HG02610 (cell line): ENCODE data around the gene LGALS7.
"Not testable (repeated sequence)": the region's sequence is repeated elsewhere in the genome, so short reads cannot be mapped to it uniquely, and the experiment has no call there.

Source experiments
- ATAC-seq: cut with Tn5 transposase; IDR thresholded peaks from one replicate; pipeline ENCODE4 v1.9.1; 2021; ENCODE audit warnings: mild to moderate bottlenecking, moderate library complexity; ENCODE audit not compliant: unreplicated experiment

The LGALS7 gene

DNA sequence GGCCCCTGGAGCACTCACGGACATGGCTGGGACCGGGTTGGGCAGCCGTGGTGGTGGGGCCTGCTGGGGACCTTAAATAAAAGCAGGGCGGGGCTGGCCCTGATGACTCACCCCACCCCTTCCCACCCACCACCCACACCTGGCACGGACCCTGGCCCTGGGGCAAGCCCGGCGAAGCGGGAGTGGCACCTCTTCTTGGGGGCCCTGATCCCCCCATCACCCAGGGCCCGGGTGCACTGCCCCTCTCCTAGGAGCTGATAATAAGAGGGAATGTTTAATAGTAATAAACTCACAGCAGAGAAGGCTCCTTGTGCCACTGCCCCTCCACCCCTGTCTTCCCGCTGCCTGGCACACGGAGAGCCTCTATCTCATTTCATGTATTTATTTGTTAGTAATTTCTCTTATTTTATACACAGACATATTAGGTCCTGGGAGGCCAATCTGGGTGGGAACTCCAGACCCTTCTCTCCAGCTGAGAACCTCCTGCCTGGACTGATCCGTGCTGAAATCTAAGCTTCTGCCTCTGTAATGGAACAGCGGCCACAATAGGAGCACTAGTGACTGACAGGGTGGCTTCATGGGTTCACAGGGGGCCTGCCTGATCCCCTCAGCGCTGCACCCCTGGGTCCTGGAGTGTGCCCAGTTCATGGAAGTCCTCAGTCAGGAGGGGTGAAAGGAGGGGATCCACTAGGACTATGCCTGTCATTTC is at the start of gene LGALS7:
LGALS7 (minus strand) TSS at position 49 of the 709 bp plus-strand sequence; CDS start at position 24, 25 bp downstream.
- no peak for ATAC-seq

DNA sequence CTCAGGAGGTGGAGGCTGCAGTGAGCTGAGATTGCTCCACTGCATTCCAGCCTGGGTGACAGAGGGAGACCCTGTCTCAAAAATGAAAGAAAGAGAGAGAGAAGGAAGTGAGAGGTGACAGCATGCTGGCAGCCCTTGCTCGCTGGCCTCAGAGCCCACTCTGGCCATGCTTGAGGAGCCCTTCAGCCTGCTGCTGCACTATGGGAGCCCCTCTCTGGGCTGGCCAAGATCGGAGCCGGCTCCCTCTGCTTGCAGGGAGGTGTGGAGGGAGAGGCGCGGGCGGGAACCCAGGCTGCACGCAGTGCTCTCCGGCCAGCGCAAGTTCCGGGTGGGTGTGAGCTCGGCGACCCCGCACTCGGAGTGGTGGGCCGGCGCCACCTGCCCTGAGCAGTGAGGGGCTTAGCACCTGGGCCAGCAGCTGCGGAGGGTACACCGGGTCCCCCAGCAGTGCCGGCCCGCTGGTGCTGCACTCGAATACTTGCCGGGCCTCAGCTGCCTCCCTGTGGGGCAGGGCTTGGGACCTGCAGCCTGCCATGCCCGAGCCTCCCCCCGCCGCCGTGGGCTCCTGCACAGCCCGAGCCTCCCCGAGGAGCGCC is 48.0 kb upstream of the LGALS7 start:
- not testable (repeated sequence) for ATAC-seq

DNA sequence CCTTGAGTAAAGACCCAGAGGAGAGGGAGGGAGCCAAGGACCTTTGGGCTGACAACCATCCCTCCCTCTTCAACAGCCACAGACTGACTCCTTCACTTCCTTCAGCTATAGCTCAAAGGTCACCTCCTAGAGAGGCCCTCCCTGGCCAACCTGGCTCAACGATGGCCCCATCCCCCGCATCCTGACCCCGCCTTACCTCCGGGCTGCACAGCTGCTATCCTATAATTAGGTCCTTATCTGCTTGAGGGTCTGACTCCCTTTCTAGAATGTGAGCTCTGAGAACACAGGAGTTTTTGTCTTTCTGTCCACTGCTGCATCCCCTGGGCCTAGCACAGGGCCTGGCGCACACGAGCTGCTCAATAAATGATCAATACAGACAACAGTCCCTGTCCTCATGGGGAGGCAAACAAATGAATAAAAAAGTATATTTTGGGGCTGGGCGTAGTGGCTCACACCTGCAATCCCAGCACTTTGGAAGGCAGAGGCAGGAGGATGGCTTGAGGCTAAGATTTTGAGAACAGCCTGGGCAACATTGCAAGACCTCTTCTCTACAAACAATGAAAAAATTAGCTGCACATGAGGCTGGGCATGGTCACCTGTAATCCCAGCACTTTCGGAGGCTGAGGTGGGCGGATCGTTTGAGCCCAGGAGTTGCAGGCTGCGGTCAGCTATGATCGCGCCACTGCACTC is 46.1 kb upstream of the LGALS7 start:
- ATAC-seq = no peak

DNA sequence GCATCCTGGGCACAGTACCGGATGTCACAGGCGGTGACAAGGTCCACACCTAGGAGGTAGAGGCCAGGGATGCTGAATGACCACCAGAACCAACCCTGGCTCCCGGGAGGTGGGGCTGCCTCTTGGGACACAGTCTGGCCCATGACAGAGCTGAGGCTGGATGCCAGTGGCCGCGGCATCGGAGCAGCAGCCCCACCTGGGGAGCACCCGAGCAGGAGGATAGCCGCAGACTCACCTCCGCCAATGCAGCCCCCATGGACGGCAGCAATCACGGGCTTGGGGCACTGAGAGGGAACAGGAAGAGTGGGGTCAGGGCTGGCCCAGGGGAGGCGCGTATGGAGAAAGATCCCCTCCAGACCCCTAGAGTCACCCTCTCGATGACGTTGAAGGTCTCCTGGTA is 43.8 kb upstream of the LGALS7 start:
- ATAC-seq = no peak

DNA sequence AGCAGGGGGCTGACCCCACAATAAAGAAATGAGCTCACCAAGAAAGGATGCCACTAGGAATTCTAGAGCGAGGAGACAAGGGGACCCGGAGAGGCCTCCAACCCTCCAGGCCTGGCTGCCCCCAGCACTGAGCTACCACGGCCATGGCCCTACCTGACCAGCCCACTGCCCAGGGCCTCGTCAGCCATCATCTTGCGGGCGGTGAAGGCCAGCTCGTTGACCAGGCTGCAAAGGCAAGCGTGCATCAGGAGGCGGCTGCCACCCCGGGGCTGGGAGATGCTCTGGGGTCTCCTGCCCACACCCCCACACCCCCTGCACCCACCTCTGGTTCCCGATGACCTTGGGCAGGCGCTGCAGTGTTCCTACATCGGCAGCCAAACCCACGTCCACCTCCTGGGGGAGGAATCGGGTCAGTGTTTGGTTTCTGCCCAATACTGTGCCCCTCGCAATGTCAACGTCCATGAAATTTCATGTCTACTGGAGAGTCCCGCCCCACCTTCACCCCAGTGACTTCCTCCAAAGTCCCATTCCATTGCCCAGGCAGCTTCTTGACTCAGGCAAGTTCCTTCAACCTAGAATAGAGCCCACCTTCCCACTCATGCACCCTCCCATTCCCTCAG is 42.9 kb upstream of the LGALS7 start:
- ATAC-seq = no peak

DNA sequence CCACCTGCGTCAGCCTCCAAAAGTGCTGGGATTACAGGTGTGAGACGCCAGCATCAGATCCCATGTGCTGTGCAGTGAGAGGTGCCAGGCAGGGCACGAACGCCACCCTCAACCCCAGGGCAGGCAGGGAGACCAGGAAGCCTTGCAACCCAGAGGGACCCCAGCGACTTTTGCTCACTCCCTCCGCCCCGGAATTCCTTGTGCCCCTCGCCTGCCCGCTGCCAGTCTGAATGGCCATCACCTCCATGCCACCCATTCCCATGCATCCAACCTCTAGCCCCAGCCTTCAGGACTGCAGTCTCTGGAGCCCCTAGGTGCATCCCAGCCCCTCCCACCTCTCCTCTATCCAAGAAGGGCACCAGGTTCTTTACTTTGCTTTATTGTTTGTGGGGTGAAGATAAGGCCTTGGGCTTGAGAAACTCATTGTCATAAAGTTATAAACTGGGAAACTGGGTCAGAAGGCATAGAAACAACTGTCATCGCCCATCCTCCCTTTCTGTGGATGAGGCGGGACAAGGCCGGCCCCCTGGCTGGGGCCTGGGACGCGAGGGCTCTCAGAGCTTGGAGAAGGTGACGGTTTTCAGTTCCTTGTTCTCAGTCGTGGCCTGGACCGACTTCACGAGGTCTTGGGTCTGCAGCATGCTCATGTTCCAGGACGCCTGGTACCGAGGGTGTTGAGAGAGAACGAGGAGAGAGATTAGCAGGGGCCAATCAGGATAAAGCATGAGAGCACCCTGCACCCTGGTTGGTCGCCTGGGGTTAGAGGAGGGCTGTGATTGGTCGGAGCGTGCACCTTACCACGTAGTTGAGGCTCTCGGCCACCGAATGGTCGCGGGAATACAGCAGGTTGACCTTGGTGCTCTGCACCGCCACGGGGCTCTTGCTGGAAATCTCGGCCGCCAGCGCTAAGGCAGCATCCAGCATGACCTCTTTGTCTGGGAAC is 42.0 kb upstream of the LGALS7 start:
- no peak for ATAC-seq

DNA sequence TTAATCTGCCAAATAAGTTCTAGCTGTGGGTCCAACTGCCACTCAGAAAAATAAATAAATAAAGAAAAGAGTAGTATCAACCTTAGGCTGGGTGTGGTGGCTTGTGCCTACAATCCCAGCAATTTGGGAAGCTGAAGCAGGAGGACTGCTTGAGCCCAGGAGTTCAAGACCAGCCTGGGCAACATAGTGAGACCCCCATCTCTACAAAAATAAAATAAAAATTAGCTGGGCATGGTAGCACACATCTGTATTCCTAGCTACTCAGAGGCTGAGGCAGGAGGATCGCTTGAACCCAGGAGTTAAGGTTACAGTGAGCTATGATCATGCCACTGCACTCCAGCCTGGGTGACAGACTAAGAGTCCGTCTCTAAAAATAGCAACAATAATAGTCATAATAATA is 40.6 kb upstream of the LGALS7 start:
- ATAC-seq = not testable (repeated sequence)

DNA sequence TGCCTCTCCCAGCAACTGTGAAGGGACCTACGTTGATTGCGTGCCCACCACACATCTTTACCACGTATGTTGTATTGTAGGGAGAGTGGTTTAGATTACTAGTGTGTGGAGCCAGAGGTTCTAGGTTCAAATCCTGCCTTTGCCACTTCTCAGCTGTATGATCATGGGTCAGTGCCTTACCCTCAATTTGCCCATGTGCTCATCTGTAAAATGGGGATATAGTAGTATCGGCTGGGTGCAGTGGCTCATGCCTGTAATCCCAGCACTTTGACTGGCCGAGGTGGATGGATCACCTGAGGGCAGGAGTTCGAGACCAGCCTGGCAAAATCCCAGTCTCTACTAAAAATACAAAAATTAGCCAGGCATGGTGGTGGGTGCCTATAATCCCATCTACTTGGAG is 40.0 kb upstream of the LGALS7 start:
- ATAC-seq = no peak

DNA sequence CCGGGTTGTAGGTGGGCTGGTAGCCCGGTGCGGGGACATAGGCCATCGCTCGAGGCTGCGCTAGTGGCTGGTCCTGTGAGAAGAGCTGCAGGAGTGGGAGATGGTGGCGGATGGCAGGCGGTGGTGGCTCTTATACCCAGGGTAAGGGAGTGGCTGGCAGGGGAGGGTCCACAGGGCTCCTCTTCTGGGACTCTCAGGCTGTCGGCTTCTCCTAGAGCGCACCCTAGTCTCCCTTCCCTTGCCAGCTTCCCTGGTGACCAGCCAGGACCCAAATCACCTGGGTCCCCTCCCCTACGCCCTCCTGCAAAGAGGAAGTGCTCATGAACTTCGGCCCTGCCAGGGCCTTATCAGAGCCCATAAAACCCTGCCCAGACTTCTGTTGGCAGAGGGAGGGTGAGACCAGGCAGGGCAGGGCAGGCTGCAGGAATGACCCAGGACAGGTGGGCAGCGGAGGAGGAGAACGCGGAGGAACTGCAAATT is 39.6 kb upstream of the LGALS7 start, which contains the start of gene LGALS4:
LGALS4 (minus strand) TSS at position 105 of the 480 bp plus-strand sequence; CDS start at position 46, 59 bp downstream.
- no peak for ATAC-seq

DNA sequence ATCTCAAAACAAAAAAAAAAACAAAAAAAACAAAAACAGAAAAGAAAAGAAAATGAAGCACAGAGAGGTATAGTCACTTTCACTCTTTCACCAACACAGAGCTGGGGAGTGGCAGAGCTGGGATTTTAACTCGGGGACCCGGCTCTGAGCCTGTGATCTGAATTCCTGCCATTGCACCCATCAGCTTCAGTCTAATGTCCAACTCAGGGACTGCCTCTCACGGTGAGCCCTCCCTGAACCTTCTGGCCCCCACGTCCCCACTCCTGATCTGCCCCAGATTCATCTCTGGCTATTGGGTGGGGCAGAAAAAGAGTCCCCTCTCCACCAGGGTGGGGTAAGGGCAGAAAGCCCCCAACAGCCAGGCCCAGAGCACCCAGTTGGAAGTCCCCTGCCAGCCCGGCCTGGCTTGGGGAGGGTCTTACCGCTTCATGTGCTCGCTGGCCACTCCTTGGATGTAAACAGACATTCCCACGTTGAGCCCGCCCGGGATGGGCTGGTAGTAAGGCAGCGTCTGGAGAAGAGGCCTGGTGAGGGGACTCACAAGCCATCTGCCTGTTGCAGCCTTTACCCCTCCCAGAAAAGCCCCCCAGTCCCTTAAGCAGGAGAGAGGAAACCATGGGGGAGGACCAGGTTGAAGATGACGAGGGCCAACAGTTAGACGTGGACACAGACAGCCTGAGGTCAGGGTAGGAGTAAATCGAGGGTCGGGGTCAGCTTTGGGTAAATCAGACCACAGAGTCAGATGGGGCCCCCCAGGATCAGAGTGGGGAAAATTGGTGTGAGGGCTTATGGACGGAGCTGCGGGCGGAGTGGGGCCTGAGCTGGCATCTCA is 38.9 kb upstream of the LGALS7 start:
- ATAC-seq = no peak

DNA sequence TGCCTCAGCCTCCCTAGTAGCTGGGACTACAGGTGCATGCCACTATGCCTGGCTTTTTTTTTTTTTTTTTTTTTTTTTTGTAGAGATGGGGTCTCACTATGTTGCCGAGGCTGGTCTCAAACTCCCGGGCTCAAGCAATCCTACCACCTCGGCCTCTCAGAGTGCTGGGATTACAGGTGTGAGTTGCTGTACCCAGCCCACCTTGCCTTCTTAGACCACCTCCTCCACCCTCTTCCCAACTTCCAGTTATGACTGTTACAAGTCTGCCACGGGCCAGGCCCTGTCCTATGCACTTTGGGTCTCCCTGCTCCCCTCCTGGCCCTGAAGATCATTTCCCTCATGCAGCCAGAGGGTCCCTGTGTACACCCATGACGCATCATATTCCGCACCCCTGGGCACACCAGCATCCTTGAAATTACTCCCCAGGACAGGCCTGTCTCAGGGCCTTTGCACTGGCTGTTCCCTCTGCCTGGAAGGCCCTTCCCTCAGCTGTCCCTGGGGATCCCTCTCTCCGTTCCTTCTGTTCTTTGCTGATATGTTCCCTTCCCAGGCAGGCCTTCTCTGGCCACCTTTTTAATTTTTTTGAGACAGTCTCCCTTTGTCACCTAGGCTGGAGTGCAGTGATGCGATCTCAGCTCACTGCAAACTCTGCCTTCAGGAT is 36.4 kb upstream of the LGALS7 start:
- no peak for ATAC-seq

DNA sequence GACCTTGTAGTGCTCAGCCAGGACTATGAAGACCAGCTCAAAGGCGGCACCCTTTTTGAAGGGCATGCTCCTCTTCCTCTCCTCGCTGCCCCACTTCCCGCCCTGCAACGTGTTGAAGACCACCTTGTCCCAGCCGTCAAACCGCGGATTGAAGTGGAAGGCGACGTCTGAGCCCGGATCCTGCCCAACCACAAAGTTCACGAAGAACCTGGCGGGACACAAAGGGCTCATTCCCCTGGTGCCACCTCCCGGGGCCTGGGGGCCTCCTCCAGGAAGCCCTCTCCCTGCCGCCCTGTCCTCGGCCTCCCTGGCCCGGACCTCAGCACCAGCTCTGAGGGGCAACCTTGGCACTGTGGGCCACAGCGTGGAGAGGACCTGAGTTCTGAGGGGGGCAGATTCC is 35.4 kb upstream of the LGALS7 start:
- ATAC-seq = no peak

DNA sequence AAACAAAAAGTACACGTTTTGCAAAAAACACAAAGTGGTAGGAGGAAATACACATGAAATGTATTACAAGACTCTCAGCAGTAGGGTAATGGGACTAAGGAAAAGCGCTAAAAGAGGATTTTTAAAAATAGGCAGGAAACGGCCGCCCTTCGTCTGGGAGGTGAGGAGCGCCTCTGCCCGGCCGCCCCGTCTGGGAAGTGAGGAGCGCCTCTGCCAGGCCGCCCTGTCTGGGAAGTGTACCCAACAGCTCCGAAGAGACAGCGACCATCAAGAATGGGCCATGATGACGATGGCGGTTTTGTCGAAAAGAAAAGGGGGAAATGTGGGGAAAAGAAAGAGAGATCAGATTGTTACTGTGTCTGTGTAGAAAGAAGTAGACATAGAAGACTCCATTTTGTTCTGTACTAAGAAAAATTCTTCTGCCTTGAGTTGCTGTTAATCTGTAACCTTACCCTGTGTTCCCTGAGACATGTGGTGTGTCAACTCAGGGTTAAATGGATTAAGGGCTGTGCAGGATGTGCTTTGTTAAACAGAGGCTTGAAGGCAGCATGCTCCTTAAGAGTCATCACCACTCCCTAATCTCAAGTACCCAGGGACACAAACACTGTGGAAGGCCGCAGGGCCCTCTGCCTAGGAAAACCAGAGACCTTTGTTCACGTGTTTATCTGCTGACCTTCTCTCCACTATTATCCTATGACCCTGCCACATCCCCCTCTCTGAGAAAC is 34.2 kb upstream of the LGALS7 start:
- ATAC-seq = not testable (repeated sequence)

DNA sequence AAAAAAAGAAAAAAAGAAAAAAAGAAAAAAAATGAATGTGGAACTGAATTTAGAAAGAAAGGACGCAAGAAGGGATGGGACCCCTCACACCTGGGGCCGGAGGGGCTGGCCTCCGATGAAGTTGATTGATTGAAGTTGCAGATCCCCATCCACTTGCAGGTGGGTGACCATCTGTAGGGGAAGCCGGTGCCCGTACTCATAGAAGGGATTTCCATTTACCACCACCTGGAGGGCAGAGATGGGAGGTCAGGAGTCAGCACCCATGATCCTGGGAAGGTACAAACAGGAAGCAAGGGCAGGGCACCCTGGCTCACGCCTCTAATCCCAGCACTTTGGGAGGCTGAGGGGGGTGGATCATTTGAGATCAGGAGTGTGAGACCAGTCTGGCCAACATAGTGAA is 33.1 kb upstream of the LGALS7 start:
- ATAC-seq = no peak

DNA sequence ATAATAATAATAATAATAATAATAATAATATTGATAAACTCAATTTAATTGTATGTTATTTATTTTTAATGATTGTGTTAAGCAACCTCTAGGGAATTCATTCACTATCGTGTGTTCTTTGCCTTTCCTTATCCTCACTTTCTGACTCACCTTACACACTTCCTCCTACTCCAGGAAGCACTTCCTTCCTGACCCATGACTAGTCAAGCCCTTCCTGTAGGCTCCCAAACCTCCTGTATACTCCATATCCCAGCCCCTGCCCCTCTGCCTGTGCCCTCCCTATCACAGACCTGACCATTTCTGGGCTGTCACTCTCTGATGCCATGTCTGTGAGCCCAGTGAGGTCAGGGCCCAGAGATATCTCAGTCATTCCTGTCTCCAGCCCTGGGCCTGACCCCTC is 31.9 kb upstream of the LGALS7 start:
- ATAC-seq = no peak

DNA sequence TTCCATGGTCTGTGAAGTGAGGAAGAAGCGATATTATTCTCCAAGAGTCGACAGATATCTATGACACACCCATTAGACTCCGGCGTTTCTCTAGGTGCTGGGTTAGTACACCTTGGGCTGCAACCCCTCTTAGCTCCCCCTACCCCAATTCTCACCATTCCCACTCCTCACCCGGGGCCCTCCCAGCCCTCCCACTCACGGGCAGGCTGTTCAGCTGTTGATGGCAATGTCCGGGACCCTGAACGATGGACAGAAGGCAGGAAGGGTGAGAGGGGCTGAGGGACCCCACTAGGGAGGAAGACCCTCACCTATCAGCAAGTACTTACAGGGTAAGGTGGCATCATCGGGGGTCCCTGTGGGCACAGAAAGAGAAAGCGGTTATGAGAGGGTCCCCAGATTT is 30.2 kb upstream of the LGALS7 start:
- no peak for ATAC-seq

DNA sequence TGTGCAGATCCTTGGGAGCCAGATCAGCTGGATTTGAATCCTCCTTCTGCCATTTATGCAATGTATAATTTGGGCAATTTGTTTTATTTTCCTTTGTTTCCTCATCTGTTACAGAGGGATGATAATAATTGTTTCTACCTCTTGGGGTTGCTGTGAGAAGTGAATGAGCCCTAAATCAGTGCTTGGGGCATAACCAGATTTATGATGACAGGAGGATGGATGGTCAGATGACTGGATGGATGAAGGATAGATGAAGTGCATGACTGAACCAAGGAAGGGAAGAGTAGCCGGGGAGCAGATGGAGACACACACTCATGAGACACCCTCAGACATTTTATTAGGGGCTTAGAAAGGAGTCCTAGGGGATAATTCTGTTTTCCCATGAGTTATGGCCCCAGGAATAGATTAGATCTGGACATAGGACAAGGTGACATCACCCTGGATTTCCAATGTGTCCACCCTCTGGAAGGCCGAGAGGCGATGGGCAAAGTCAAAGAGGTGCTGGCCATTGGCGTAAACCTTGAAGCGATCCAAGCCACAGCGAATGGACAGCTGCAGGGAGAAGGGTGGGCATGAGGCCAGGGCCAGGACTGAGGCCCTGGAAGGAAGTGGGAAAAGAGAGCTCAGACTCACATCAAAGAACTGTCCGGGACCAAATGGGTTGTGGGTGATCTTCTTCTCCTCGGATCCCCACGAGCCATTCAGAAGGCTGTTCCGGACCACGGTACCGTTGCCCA is 28.2 kb upstream of the LGALS7 start:
- ATAC-seq = no peak
